ENCODE measurements around the gene SGPP2. TPM values are rescaled to one million over a fixed set of nuclear protein-coding genes. Genes with fewer than 3 reads are reported as not detected.

Gene SGPP2
- total RNA-seq, 3 donors from 2014 or later = 0.32 to 8.8 (median 1.3) TPM

DNA sequence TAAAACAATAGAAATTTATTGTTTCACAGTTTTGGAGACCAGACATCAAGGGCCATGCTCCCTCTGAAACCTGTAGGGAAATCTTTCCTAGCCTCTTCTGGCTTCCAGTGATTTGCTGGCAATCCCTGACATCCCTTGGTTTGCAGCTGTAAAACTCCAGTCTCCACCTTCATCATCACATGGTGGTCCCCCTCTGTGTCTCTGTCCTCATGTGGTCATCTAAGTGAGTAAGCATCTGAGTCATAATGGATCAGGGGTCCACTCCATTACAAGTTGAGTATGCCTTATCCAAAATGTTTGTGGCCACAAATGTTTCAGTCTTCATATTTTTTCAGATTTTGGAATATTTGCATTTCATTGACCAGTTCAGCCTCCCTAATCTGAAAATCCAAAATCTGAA, 5.6 kb upstream of the SGPP2 start:
- peaks cover 0 to 15% of the 10 kb centered on the region in 2 donors for H3K27me3 ChIP-seq
- H3K4me3 ChIP-seq = no peak overlapping the region
- H3K36me3 ChIP-seq = no peaks in the 10 kb centered on the region
- no peaks in the 10 kb centered on the region for H3K4me1 ChIP-seq
- no peak overlapping the region for H3K27ac ChIP-seq
- TF ChIP-seq CTCF (IDR thresholded peaks at IDR 0.05) (no peak), POLR2AphosphoS5 (IDR thresholded peaks at IDR 0.05) (no peak), POLR2A (IDR thresholded peaks at IDR 0.05) (no peak)
- no peak for DNase-seq (ENCODE audit: low spot score in 2 of 2)
- peaks cover 0 to 4% of the 10 kb centered on the region in 2 donors for H3K9me3 ChIP-seq
- intact Hi-C loops (cut with DNase I; ENCODE audit: low total_unique reads) = no loop called here

DNA sequence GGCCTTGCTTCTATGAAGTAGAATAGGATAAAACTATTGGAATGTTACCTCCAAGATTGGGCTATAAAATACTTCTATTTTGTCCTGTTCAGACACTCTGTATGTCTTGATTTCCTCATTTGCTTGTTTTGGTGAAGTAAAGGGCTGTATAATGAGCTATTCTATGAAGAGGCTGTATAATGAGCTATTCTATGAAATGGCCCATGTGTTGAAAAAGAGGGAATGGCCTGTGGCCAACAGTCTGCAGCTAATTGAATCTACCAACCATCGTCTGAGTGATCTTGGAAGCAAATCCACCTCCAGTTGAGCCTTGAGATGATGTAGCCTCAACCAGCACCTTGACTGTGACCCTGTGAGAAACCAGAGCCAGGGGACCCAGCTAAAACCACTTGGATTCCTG, 3.8 kb upstream of the SGPP2 start:
- H3K27me3 ChIP-seq = peaks cover 0 to 31% of the 10 kb centered on the region in 2 donors
- H3K9me3 ChIP-seq = no peaks in the 10 kb centered on the region
- no peak for DNase-seq (ENCODE audit: low spot score in 2 of 2)
- no peaks in the 10 kb centered on the region for H3K4me1 ChIP-seq
- intact Hi-C loops (cut with DNase I; ENCODE audit: low total_unique reads) = no loop called here
- H3K36me3 ChIP-seq = no peaks in the 10 kb centered on the region
- H3K4me3 ChIP-seq = no peak overlapping the region
- no peak overlapping the region for H3K27ac ChIP-seq
- no peak for TF ChIP-seq POLR2A (IDR thresholded peaks at IDR 0.05)
- TF ChIP-seq CTCF (IDR thresholded peaks at IDR 0.05) = no peak
- TF ChIP-seq POLR2AphosphoS5 (IDR thresholded peaks at IDR 0.05) = no peak

GRCh38 chr2:222421626-222422025, 2.7 kb upstream of the SGPP2 start:
- intact Hi-C loops (cut with DNase I; ENCODE audit: low total_unique reads) = no loop called here
- Histone ChIP-seq H3K9me3 (no peaks in the 10 kb centered on the region), H3K27me3 (peaks cover 0 to 31% of the 10 kb centered on the region in 2 donors), H3K27ac (no peak overlapping the region), H3K4me1 (no peaks in the 10 kb centered on the region), H3K4me3 (no peak overlapping the region), H3K36me3 (no peaks in the 10 kb centered on the region)
- DNase-seq (ENCODE audit: low spot score in 2 of 2) = no peak
- TF ChIP-seq POLR2AphosphoS5 (IDR thresholded peaks at IDR 0.05) (no peak), CTCF (IDR thresholded peaks at IDR 0.05) (no peak)

GRCh38 chr2:222423186-222423585, 1.2 kb upstream of the SGPP2 start:
- H3K4me3 ChIP-seq = peak overlapping the region in 1 of 3 donors; percentile 61
- H3K4me1 ChIP-seq = no peaks in the 10 kb centered on the region
- intact Hi-C loops (cut with DNase I; ENCODE audit: low total_unique reads) = no loop called here
- no peak for DNase-seq (ENCODE audit: low spot score in 2 of 2)
- no peaks in the 10 kb centered on the region for H3K36me3 ChIP-seq
- peaks cover 0 to 31% of the 10 kb centered on the region in 2 donors for H3K27me3 ChIP-seq
- no peaks in the 10 kb centered on the region for H3K9me3 ChIP-seq
- no peak overlapping the region for H3K27ac ChIP-seq
- no peak for TF ChIP-seq POLR2AphosphoS5 (IDR thresholded peaks at IDR 0.05)
- no peak for TF ChIP-seq POLR2A (IDR thresholded peaks at IDR 0.05)
- TF ChIP-seq CTCF (IDR thresholded peaks at IDR 0.05) = no peak

GRCh38 chr2:222423632-222424275, 589 bp upstream of the SGPP2 start:
- Histone ChIP-seq H3K4me1 (no peaks in the 10 kb centered on the region), H3K4me3 (peak overlapping the region in 2 of 3 donors; percentile 61 to 63), H3K9me3 (no peaks in the 10 kb centered on the region), H3K27ac (no peak overlapping the region), H3K36me3 (no peaks in the 10 kb centered on the region), H3K27me3 (peaks cover 0 to 31% of the 10 kb centered on the region in 2 donors)
- TF ChIP-seq POLR2A (IDR thresholded peaks at IDR 0.05) = no peak
- TF ChIP-seq POLR2AphosphoS5 (IDR thresholded peaks at IDR 0.05) = no peak
- no peak for TF ChIP-seq CTCF (IDR thresholded peaks at IDR 0.05)
- intact Hi-C loops (cut with DNase I; ENCODE audit: low total_unique reads) = no loop called here
- DNase-seq (ENCODE audit: low spot score in 2 of 2) = no peak
